Endothelial cell of umbilical vein (primary cell): ENCODE measurements around the gene CBX6. TPM values are rescaled to one million over a fixed set of nuclear protein-coding genes. Genes with fewer than 3 reads are reported as not detected.

Experiments used
- BruUV-seq: library from RNA; stranded (reverse); fragments of 400-500 nt; replicated peaks from 2 replicates; lab custom pipeline; 2021; lab: Mats Ljungman, UMichigan
- CTCF ChIA-PET: fragments of 300-600, 350-600 bp; sonication (Branson Sonifier 250); formaldehyde crosslinking; loops from one replicate; lab custom pipeline; 2021; ENCODE audit warnings: antibody characterized with exemption, inconsistent platforms; lab: Charles Lee
- POLR2A ChIA-PET: fragments of 300-600, 350-600 bp; sonication (Branson Sonifier 250); formaldehyde crosslinking; loops from one replicate; lab custom pipeline; 2021; ENCODE audit warnings: antibody characterized with exemption, inconsistent platforms; lab: Charles Lee
- DNase-seq: peaks from one replicate; pipeline ENCODE4 v3.0.0-alpha.2; 2011; ENCODE audit warnings: low read depth, low spot score
- FAIRE-seq: peaks from 2 replicates; lab custom pipeline; 2011; peaks lifted over from hg19 to GRCh38; lab: Jason Lieb, UNC
- H2AFZ ChIP-seq: 2 replicates; pipeline ENCODE4 v1.6.0; 2012; ENCODE audit warnings: low read depth, low read length, control low read depth, inconsistent platforms
- H3K27ac ChIP-seq: 2 replicates; pipeline ENCODE4 v1.5.1; 2011; ENCODE audit warnings: low read depth, mild to moderate bottlenecking, control low read depth, low read length, moderate library complexity; ENCODE audit not compliant: insufficient read depth
- H3K27me3 ChIP-seq, 2 experiments: 2 replicates each; pipeline versions ENCODE4 v1.6.0 to v1.6.1; 2011; ENCODE audit warnings: low read length in 2 of 2, mixed read lengths in 1 of 2; ENCODE audit not compliant: control insufficient read depth in 2 of 2, insufficient read depth in 2 of 2
- H3K36me3 ChIP-seq, 2 experiments: 2 replicates in 1 of 2; 3 replicates in 1 of 2; pipeline ENCODE4 v1.5.1; 2011; ENCODE audit warnings: low read length in 2 of 2, mild to moderate bottlenecking in 1 of 2, moderate library complexity in 1 of 2; ENCODE audit not compliant: control insufficient read depth in 2 of 2, insufficient read depth in 2 of 2; ENCODE audit errors: extremely low read depth in 1 of 2
- H3K4me1 ChIP-seq: 3 replicates; pipeline ENCODE4 v1.5.1; 2011; ENCODE audit warnings: mild to moderate bottlenecking, low read length; ENCODE audit not compliant: control insufficient read depth, insufficient read depth; ENCODE audit errors: extremely low read depth
- H3K4me2 ChIP-seq: 2 replicates; pipeline ENCODE4 v1.6.1; 2011; ENCODE audit warnings: low read length, control low read depth, mixed read lengths; ENCODE audit not compliant: insufficient read depth
- H3K4me3 ChIP-seq, 3 experiments: fragments of 200-600 bp in 1 of 3; sonication (generic), shearing (Covaris generic) in 1 of 3; replicated peaks in 1 of 3; 2 replicates each; pipeline ENCODE4 v1.5.1; 2011 to 2016; ENCODE audit warnings: control low read depth in 3 of 3, low read length in 3 of 3, mild to moderate bottlenecking in 2 of 3, inconsistent platforms in 1 of 3, low read depth in 1 of 3, moderate library complexity in 1 of 3; ENCODE audit not compliant: insufficient read depth in 1 of 3
- H3K79me2 ChIP-seq: 2 replicates; pipeline ENCODE4 v1.6.0; 2012; ENCODE audit warnings: low read length, inconsistent platforms; ENCODE audit not compliant: control insufficient read depth, insufficient read depth
- H3K9ac ChIP-seq: replicated peaks from 2 replicates; pipeline ENCODE3; 2011; ENCODE audit warnings: low read length, control low read depth; ENCODE audit not compliant: insufficient read depth; ENCODE audit errors: extremely low read depth
- H3K9me1 ChIP-seq: replicated peaks from 3 replicates; pipeline ENCODE4 v1.6.0; 2011; ENCODE audit warnings: mild to moderate bottlenecking, low read length; ENCODE audit not compliant: control insufficient read depth, insufficient read depth; ENCODE audit errors: extremely low read depth
- H3K9me3 ChIP-seq: replicated peaks from 2 replicates; pipeline ENCODE4 v1.5.1; 2012; ENCODE audit warnings: low read length, inconsistent platforms; ENCODE audit not compliant: control insufficient read depth, insufficient read depth
- H4K20me1 ChIP-seq: replicated peaks from 2 replicates; pipeline ENCODE3; 2011; ENCODE audit warnings: mild to moderate bottlenecking, low read length; ENCODE audit not compliant: control insufficient read depth, insufficient read depth; ENCODE audit errors: extremely low read depth
- CTCF ChIP-seq, 2 donors: IDR thresholded peaks; 1 replicate in 1 of 2; 2 replicates in 1 of 2; pipeline ENCODE4 v1.5.1; 2011; ENCODE audit warnings: low read length in 2 of 2, mild to moderate bottlenecking in 2 of 2, moderate library complexity in 2 of 2, control low read depth in 1 of 2, inconsistent platforms in 1 of 2, low read depth in 1 of 2; ENCODE audit not compliant: insufficient read depth in 1 of 2; ENCODE audit errors: extremely low read depth in 1 of 2
- EZH2 ChIP-seq: IDR thresholded peaks from 2 replicates; pipeline ENCODE4 v1.6.1; 2012; ENCODE audit warnings: borderline replicate concordance, low read depth, mild to moderate bottlenecking, moderate library complexity, low read length, inconsistent platforms; ENCODE audit not compliant: severe bottlenecking
- FOS ChIP-seq: IDR thresholded peaks from 2 replicates; pipeline ENCODE4 v1.6.1; 2011; ENCODE audit warnings: mild to moderate bottlenecking, low read length, moderate library complexity, borderline replicate concordance; ENCODE audit not compliant: insufficient read depth
- GATA2 ChIP-seq: IDR thresholded peaks from 2 replicates; pipeline ENCODE4 v1.7.0; 2011; ENCODE audit warnings: low read depth, mild to moderate bottlenecking, moderate library complexity, mixed read lengths, low read length; ENCODE audit not compliant: insufficient read length, insufficient read depth
- JUN ChIP-seq: IDR thresholded peaks from 2 replicates; pipeline ENCODE4 v1.6.1; 2011; ENCODE audit warnings: borderline replicate concordance, low read depth; ENCODE audit not compliant: insufficient read length, insufficient read depth
- MAX ChIP-seq: IDR thresholded peaks from 2 replicates; pipeline ENCODE4 v1.6.1; 2011; ENCODE audit not compliant: insufficient read depth, insufficient read length
- MYC ChIP-seq: IDR thresholded peaks from one replicate; pipeline ENCODE4 v1.6.1; 2011; ENCODE audit warnings: mild to moderate bottlenecking, low read depth, low read length
- POLR2A ChIP-seq: IDR thresholded peaks from 2 replicates; pipeline ENCODE4 v1.6.1; 2012; ENCODE audit warnings: low read depth, mild to moderate bottlenecking, control low read depth, low read length
- POLR2AphosphoS5 ChIP-seq: IDR thresholded peaks from 2 replicates; pipeline ENCODE4 v1.6.1; 2012; ENCODE audit warnings: low read depth, mild to moderate bottlenecking, control low read depth, low read length, moderate library complexity; ENCODE audit not compliant: insufficient read depth
- dilution Hi-C: fragments of 300-500 bp; cut with MboI; formaldehyde crosslinking; loops from one replicate; pipeline ENCODE4 v1.15.0; 2019; ENCODE audit warnings: low sequenced_read_pairs; ENCODE audit not compliant: extremely low pct_ligation_motif_present
- intact Hi-C: fragments of 100-400 bp; cut with micrococcal nuclease; formaldehyde crosslinking; loops from one replicate; pipeline ENCODE4 v1.10.0; 2022
- polyA plus RNA-seq, 4 experiments: library from polyadenylated mRNA; depleted of rRNA in 3 of 4; stranded (reverse) in 3 of 4; unstranded in 1 of 4; fragments of >200 nt; gene quantifications; 2 replicates each; pipeline versions ENCODE4 v1.2.1 to v1.2.3, GENCODE V29; 2011 to 2012; ENCODE audit warnings: missing spikeins in 1 of 4
- total RNA-seq: library from RNA; stranded (reverse); gene quantifications from 2 replicates; pipeline ENCODE4 v1.2.3, GENCODE V29; 2021

Gene CBX6
- total and polyA plus RNA-seq, 2 donors (not counting 3 experiments of a cell fraction or from before 2014, with no cell fraction given): 14.9 to 62.6 TPM

GRCh38 chr22:38837414-38837928, 34.5 kb downstream of the CBX6 start:
- no TSS peak for BruUV-seq
- TF ChIP-seq POLR2AphosphoS5: no peak
- FAIRE-seq (no peak), DNase-seq (no peak)
- ChIA-PET CTCF (interaction anchor here (0.8 to 14.8 kb wide), 3 partner anchors 31 to 69 kb away, joined by 3 to 198 read pairs (median 3); no protein-coding TSS in a partner anchor), POLR2A (no interaction called here)
- no peaks in the 10 kb centered on the region for H3K4me1 ChIP-seq
- peaks cover 8% of the 10 kb centered on the region in 2 experiments for H3K27me3 ChIP-seq
- H4K20me1 ChIP-seq: no peaks in the 10 kb centered on the region
- H3K27ac ChIP-seq: no peak overlapping the region
- no peak overlapping the region for H3K4me3 ChIP-seq
- intact Hi-C loops: no loop called here
- H3K9ac ChIP-seq: no peak overlapping the region
- no peak overlapping the region for H2AFZ ChIP-seq
- no peaks in the 10 kb centered on the region for H3K9me1 ChIP-seq
- dilution Hi-C loops: no loop called here
- no peak overlapping the region for H3K4me2 ChIP-seq
- H3K36me3 ChIP-seq: no peaks in the 10 kb centered on the region
- no peaks in the 10 kb centered on the region for H3K79me2 ChIP-seq
- no peaks in the 10 kb centered on the region for H3K9me3 ChIP-seq

DNA sequence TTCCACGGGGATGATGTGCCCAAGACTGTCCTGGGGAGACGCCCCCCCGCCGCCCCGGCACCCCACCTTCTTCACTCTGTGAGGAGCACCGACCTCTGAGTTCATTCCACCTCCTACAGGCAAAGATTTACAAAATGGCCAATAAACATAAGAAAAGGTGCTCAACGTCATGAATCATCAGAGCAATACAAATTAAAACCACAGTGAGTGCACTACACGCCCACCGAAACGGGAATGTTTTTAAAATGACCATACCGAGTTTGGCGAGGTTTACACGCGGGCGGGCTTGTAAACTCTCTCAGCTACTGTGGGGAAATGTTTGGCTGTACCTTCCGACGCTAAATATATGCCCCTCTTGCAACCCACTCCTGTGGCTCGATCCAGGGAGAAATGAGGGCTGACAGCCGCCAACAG, 36.1 kb downstream of the CBX6 start:
- no peak for DNase-seq
- FAIRE-seq: no peak
- no peak overlapping the region for H2AFZ ChIP-seq

More for the DNA sequence above, 36.1 kb downstream of the CBX6 start:
- CTCF ChIA-PET: interaction anchor here (14.8 kb wide), 1 partner anchor 68 kb away, joined by 198 read pairs; no protein-coding TSS in a partner anchor
- Histone ChIP-seq H3K27ac (no peak overlapping the region), H3K9me1 (no peaks in the 10 kb centered on the region), H3K79me2 (no peaks in the 10 kb centered on the region), H4K20me1 (no peaks in the 10 kb centered on the region), H3K36me3 (no peaks in the 10 kb centered on the region), H3K4me3 (no peak overlapping the region), H3K27me3 (peaks cover 0 to 3% of the 10 kb centered on the region in 2 experiments), H3K9ac (no peak overlapping the region), H3K9me3 (no peaks in the 10 kb centered on the region), H3K4me1 (no peaks in the 10 kb centered on the region), H3K4me2 (no peak overlapping the region)
- no TSS peak for BruUV-seq
- TF ChIP-seq MAX (no peak), CTCF (IDR thresholded peaks at IDR 0.05; ENCODE audit: extremely low read depth in 1 of 2, insufficient read depth in 1 of 2, low read depth in 1 of 2, low read length in 2 of 2) (no peak), EZH2 (no peak), POLR2A (no peak), MYC (no peak), GATA2 (no peak), POLR2AphosphoS5 (no peak), FOS (no peak), JUN (no peak)
- intact Hi-C loops: no loop called here
- POLR2A ChIA-PET: no interaction called here
- dilution Hi-C loops: no loop called here
